PFSK-1 (cell line): ENCODE results near the gene SLC25A42.

Source experiments
- POLR2AphosphoS5 ChIP-seq: IDR thresholded peaks from 2 replicates; pipeline ENCODE4 v1.6.1; 2012; ENCODE audit warnings: low read depth, mild to moderate bottlenecking, control low read depth, low read length, moderate library complexity
- SIN3A ChIP-seq: IDR thresholded peaks from 2 replicates; pipeline ENCODE4 v1.6.1; 2012; ENCODE audit warnings: mild to moderate bottlenecking, low read length, moderate library complexity, borderline replicate concordance; ENCODE audit not compliant: insufficient read depth
- TAF1 ChIP-seq: IDR thresholded peaks from 2 replicates; pipeline ENCODE4 v1.6.1; 2012; ENCODE audit warnings: low read length, control low read depth, borderline replicate concordance; ENCODE audit not compliant: insufficient read depth
- TF ChIP-seq, protein P1 (sequence below), 2 experiments: IDR thresholded peaks; 2 replicates each; pipeline versions ENCODE4 v1.6.1 to v1.8.0; 2011 to 2012; ENCODE audit warnings: low read depth in 2 of 2, low read length in 2 of 2, control low read depth in 1 of 2, inconsistent platforms in 1 of 2, mild to moderate bottlenecking in 1 of 2, moderate library complexity in 1 of 2; ENCODE audit not compliant: insufficient read depth in 1 of 2

DNA sequence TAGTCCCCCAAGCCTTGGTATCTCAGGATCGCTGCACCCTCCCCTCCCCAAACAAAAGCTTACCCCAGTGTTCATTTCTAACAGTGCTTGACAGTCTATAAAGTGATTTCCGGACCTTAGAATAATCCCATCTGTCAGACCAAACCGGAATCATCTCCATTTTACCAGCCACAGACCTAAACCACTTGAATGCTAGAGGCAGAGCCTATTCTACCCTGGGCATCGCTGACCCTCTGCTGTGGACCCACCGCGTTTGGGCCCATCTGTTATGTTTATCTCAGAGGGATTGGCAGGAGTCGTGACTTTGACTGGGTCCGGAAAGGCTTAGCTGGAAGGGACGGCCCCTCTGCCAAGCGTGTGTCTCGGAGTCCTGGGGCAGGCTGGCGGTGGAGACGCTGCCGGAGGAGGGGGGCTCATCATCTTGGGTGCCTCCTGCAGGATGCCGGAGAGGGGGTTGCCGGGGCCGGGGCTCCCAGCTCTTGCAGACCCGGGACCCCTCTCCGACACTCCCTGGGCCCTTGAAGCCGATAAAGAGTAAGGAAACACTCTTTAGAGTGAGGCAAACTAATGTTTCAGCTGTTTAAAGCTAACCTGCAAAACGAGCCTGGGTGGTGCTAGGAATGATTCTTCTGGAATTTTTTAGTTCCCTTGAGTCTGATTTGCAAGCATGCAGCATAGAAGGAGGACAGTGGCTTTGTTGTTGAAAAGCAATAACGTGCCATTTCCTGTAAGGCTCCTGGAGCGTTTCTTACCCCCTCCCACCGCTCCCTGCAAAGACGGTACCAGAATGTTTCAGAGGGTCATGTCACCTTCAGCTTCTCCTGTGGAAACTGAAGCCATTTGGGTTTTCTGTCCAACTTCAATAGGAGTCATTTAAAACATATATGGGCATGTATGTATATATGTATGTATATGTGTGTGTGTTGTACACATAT is 1.3 kb downstream of the SLC25A42 start:
- TF ChIP-seq, protein P1, sequence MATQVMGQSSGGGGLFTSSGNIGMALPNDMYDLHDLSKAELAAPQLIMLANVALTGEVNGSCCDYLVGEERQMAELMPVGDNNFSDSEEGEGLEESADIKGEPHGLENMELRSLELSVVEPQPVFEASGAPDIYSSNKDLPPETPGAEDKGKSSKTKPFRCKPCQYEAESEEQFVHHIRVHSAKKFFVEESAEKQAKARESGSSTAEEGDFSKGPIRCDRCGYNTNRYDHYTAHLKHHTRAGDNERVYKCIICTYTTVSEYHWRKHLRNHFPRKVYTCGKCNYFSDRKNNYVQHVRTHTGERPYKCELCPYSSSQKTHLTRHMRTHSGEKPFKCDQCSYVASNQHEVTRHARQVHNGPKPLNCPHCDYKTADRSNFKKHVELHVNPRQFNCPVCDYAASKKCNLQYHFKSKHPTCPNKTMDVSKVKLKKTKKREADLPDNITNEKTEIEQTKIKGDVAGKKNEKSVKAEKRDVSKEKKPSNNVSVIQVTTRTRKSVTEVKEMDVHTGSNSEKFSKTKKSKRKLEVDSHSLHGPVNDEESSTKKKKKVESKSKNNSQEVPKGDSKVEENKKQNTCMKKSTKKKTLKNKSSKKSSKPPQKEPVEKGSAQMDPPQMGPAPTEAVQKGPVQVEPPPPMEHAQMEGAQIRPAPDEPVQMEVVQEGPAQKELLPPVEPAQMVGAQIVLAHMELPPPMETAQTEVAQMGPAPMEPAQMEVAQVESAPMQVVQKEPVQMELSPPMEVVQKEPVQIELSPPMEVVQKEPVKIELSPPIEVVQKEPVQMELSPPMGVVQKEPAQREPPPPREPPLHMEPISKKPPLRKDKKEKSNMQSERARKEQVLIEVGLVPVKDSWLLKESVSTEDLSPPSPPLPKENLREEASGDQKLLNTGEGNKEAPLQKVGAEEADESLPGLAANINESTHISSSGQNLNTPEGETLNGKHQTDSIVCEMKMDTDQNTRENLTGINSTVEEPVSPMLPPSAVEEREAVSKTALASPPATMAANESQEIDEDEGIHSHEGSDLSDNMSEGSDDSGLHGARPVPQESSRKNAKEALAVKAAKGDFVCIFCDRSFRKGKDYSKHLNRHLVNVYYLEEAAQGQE (IDR thresholded peaks at IDR 0.05; ENCODE audit: insufficient read depth in 1 of 2, low read depth in 2 of 2, low read length in 2 of 2), result no peak
- TF ChIP-seq POLR2AphosphoS5, result no peak
- no peak for TF ChIP-seq TAF1
- TF ChIP-seq SIN3A, result no peak
